Measurements from ENCODE around the gene SWT1.

- no peak for TF ChIP-seq EZH2 (IDR thresholded peaks at IDR 0.05; ENCODE audit: borderline replicate concordance, low read depth, low read length, severe bottlenecking)
- no peak for TF ChIP-seq CTCF (IDR thresholded peaks at IDR 0.05; ENCODE audit: borderline replicate concordance, extremely low read depth, low read length, poor library complexity, severe bottlenecking)
Measured at GRCh38 chr1:185325413-185325812, 168.4 kb downstream of the SWT1 start.
